Mammary epithelial cell (primary cell): ENCODE data around the gene RTN4RL2.

Experiments
- EZH2 ChIP-seq: IDR thresholded peaks from 2 replicates; pipeline ENCODE4 v1.6.1; 2012; ENCODE audit warnings: low read length, inconsistent platforms, borderline replicate concordance
- TF ChIP-seq, protein P1 (sequence below), 2 donors: IDR thresholded peaks in 1 of 2; conservative IDR thresholded peaks in 1 of 2; 2 replicates each; pipeline ENCODE4 v1.5.1; 2011 to 2012; ENCODE audit warnings: inconsistent platforms in 2 of 2, low read length in 2 of 2, mild to moderate bottlenecking in 2 of 2, control low read depth in 1 of 2, low read depth in 1 of 2; ENCODE audit not compliant: insufficient read depth in 1 of 2; ENCODE audit errors: extremely low read depth in 1 of 2

DNA sequence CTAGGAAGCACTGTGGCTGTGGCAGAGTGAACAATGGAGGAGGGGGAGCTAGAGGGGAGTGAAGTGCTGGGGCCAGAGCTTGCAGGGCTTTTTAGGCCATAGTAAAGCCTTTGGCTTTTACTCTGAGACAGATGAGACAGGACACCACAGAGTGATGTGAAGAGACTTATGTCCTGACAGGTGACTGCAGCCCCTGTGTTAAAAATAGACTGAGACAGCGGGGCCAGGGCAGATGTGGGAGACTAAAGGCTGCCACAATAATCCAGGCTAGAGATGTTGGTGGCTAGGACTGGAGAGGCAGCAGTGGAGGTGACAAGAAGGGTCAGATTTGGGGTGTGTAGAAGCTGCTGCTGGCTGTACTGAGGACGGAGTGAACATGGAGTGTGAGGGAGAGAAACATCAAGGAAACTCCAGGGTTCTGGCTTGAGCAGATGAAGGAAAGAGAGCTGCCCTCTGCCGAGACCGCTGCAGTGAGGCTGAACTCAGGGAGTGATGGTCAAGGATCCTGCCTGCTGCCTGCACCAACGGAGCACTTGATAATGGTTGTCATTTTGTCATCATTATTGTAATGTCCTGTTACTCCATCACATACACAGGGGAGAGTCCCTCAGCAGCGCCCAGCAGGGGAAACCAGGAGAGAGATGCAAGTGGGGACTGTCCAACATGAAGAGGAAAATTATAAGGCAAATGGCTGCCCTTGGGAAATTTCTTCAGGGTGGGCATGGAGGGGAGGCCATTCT is 27.8 kb downstream of the RTN4RL2 start:
- TF ChIP-seq, protein P1, sequence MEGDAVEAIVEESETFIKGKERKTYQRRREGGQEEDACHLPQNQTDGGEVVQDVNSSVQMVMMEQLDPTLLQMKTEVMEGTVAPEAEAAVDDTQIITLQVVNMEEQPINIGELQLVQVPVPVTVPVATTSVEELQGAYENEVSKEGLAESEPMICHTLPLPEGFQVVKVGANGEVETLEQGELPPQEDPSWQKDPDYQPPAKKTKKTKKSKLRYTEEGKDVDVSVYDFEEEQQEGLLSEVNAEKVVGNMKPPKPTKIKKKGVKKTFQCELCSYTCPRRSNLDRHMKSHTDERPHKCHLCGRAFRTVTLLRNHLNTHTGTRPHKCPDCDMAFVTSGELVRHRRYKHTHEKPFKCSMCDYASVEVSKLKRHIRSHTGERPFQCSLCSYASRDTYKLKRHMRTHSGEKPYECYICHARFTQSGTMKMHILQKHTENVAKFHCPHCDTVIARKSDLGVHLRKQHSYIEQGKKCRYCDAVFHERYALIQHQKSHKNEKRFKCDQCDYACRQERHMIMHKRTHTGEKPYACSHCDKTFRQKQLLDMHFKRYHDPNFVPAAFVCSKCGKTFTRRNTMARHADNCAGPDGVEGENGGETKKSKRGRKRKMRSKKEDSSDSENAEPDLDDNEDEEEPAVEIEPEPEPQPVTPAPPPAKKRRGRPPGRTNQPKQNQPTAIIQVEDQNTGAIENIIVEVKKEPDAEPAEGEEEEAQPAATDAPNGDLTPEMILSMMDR (conservative IDR thresholded peaks at IDR 0.05 in 1 of 2, IDR thresholded peaks at IDR 0.05 in 1 of 2; ENCODE audit: extremely low read depth in 1 of 2, insufficient read depth in 1 of 2, low read depth in 1 of 2, low read length in 2 of 2), result no peak
- no peak for TF ChIP-seq EZH2
